AG09309 (cell line): ENCODE data around the gene IPP.
A peak's percentile ranks its signal among the peaks of the same experiment; 100 is the strongest.

ENCODE experiments used
- DNase-seq: peaks from one replicate; pipeline ENCODE4 v3.0.0-alpha.2; 2010; ENCODE audit warnings: low read depth
- H3K4me3 ChIP-seq: 2 replicates; pipeline ENCODE4 v1.5.1; 2011; ENCODE audit warnings: mild to moderate bottlenecking, low read depth, low read length, moderate library complexity; ENCODE audit not compliant: control insufficient read depth
- TF ChIP-seq, protein P1 (sequence below): IDR thresholded peaks from 2 replicates; pipeline ENCODE4 v1.5.1; 2011; ENCODE audit warnings: mild to moderate bottlenecking, low read depth, low read length, inconsistent platforms; ENCODE audit not compliant: insufficient read depth, control insufficient read depth; ENCODE audit errors: missing control alignments

The IPP gene

DNA sequence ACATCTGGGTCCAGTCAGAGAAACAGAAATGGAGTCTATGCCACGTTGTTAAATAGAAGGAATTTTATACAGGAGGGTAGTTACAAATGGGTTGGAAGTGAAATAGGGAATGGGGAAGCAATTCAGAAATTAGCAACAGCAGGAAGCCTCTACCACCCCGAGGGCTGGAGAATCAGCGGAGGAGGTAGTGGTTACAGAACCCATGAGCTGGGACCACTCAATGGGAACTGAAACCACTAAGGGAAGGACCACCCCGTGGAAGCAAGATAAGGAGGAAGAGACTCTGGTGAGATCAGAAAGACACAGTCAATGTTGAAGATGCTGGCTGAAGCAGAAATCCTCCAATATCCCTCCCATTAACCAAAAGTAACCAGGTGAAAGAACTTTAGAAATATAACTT lies 37.5 kb upstream of the IPP start:
- H3K4me3 ChIP-seq = no peak overlapping the region
- TF ChIP-seq, protein P1, sequence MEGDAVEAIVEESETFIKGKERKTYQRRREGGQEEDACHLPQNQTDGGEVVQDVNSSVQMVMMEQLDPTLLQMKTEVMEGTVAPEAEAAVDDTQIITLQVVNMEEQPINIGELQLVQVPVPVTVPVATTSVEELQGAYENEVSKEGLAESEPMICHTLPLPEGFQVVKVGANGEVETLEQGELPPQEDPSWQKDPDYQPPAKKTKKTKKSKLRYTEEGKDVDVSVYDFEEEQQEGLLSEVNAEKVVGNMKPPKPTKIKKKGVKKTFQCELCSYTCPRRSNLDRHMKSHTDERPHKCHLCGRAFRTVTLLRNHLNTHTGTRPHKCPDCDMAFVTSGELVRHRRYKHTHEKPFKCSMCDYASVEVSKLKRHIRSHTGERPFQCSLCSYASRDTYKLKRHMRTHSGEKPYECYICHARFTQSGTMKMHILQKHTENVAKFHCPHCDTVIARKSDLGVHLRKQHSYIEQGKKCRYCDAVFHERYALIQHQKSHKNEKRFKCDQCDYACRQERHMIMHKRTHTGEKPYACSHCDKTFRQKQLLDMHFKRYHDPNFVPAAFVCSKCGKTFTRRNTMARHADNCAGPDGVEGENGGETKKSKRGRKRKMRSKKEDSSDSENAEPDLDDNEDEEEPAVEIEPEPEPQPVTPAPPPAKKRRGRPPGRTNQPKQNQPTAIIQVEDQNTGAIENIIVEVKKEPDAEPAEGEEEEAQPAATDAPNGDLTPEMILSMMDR = no peak
- DNase-seq = no peak

DNA sequence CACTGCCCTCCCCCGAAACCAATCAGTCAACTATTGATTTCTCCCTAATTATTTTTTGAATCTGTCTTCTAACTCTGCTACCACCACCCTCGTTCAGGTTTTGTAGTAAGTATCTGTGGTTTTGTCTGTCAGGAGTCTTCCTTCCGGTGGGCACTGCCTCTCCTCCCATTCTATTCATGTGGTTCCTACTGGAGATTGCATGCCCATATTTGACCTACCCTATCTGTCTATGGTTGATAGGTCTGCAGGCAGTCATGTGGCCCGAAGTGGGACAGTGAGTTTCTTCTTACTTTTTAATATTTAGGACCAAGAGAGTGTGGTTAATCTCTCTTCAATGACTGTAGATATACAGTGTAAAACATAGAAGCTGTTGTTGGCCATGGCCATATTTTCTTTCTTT lies 35.1 kb upstream of the IPP start:
- no peak overlapping the region for H3K4me3 ChIP-seq
- no peak for DNase-seq
- TF ChIP-seq, protein P1 = no peak

DNA sequence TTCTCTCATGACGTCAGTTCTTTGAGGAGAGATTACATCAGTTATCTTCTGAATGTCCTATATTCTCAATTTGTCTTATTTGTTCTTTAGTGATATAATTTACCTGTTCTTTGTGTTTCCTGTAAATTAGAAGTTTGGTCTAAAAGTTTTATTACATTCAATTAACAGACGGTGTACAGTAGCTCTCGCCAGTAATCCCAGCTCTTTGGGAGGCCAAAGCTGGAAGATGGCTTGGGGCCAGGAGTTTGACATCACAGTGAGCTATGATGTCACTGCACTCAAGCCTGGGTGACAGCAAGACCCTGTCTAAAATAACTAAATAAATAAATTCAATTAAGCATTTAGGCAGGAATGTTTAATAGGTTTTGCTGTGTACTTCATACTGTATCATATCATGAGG lies 25.3 kb upstream of the IPP start:
- no peak for DNase-seq
- TF ChIP-seq, protein P1 = no peak
- no peak overlapping the region for H3K4me3 ChIP-seq

DNA sequence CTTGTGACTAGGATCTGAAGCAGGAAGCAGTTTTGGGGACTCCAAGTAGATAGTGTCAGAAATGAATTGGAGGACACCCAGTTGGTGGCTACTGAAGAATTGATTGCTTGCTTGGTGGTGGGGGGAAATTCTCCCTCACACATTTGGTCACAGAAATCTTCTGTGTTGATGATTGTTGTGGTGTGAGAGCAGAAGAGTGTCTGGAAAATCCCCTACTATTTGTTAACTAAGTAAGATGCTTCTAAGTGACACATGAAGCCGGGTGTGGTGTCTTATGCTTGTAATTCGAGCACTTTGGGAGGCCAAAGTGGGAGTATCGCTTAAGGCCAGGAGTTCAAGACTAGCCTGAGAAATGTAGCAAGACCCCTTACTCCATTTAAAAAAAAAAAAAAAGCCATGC lies 22.5 kb upstream of the IPP start:
- TF ChIP-seq, protein P1 = no peak
- H3K4me3 ChIP-seq = no peak overlapping the region
- no peak for DNase-seq

DNA sequence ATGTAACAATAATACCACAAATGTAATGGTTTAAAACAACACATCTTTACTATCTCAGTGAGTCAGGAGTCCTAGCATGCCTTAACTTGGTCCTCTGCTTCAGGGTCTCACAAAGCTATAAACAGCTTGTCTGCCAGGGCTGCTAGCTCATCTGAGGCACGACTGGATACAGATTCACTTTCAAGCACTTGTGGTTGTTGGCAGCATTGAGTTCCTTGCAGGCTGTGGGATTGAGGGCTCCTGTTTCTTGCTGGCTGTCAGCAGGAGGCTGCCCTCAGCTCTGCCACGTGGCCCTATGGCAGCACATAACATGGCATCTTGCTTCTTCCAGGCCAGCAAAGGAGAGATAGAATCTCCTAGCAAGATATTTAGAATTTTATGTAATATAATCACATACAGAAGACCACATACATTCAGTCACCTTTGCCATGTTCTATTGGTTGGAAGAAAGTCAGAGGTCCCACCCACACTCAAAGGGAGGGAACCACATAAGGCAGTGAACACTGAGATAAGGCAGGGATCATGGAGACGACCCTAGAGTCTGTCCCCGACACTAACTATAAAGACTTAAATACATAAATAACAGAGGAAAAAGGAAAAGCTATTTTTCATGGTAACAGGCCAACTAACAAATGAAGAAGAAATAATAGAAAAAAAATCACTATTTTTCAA lies 18.9 kb upstream of the IPP start:
- TF ChIP-seq, protein P1 = no peak
- no peak overlapping the region for H3K4me3 ChIP-seq
- DNase-seq = peak; percentile 56

DNA sequence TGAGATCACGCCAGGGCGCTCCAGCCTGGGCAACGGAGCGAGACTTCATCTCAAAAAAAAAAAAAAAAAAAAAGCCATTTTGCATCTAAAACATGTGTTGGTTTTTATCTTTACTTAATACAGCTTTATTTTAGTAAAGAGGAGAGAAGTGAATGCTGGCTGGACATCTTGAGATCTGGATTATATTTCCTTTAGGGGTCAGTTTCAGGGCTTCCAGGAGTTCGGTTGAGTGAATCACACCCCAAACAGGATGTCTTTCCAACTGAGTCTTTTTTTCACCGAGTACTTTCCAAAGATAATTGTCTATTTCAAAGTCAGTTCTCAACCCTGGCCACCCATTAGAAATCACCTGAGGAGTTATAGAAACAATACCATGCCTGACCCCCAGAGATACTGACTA lies 16.6 kb upstream of the IPP start:
- DNase-seq = peak; percentile 41
- TF ChIP-seq, protein P1 = no peak

More for the DNA sequence above, 16.6 kb upstream of the IPP start:
- no peak overlapping the region for H3K4me3 ChIP-seq
